GM21367 (cell line): ENCODE measurements around the gene ACTR10.

Source experiments
- ATAC-seq: cut with Tn5 transposase; IDR thresholded peaks from one replicate; pipeline ENCODE4 v1.9.1; 2021; ENCODE audit not compliant: unreplicated experiment

ACTR10 gene

DNA sequence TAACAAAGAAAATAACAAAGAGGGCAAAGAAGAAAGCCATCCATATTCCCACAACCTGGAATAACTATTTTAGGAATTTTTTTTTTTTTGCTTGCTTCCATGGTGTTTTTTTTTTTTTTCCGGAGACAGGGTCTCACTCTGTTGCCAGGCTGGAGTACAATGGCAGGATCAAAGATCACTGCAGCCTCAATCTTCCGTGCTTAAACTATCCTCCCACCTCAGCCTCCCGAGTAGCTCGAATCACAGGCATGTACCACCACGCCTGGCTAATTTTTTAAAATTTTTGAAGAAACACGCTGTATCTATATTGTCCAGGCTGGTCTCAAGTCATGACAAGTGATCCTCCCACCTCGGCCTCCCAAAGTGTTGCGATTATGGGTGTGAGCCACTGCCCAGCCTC lies 78.2 kb downstream of the ACTR10 start:
- no peak for ATAC-seq

- peak; percentile 62 for ATAC-seq
These were observed 81.2 kb downstream of the ACTR10 start for GRCh38 chr14:58280954-58281787.

GRCh38 chr14:58281969-58282368 lies 82.0 kb downstream of the ACTR10 start:
- no peak for ATAC-seq

GRCh38 chr14:58282925-58283593 lies 83.1 kb downstream of the ACTR10 start:
- no peak for ATAC-seq

DNA sequence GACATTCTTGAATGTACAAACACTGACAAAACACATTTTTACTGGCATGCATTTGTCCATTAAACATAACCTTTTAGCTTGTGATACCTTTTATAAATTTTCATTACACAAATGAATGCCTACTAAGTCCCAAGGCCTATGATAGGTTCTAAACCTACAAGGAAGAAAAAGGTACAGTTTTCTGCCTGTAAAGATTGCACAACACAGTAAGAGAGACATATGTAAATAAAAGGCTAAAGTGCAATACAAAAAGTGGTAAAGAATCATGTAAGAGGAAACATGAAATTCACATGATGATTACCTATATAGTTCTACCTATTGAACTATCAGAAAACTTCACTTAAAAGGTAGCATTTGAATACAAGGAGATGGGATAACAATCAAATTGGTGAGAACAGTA lies 83.8 kb downstream of the ACTR10 start:
- ATAC-seq, result no peak

DNA sequence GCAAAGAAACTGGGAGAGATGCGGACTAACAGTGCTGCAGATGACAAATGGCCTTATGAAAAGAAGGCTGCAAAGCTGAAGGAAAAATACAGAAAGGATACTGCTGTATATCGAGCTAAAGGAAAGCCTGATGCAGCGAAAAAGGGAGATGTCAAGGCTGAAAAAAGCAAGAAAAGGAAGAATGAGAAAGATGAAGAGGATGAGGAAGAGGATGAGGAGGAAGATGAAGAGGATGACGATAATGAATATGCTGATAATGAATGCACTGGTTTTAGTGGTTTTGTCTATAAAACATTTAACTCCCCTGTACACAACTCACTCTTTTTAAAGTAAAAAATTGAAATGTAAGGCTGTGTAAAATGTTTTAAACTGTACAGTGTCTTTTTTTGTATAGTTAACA lies 85.2 kb downstream of the ACTR10 start:
- no peak for ATAC-seq
